NB4 (cell line): ENCODE data around the gene C18orf32.
"Not testable (repeated sequence)": the region's sequence is repeated elsewhere in the genome, so short reads cannot be mapped to it uniquely, and the experiment has no call there.

ENCODE experiments used
- DNase-seq: peaks from one replicate; pipeline ENCODE4 v3.0.0; 2010; ENCODE audit warnings: low read depth
- H3K4me3 ChIP-seq: one replicate; pipeline ENCODE4 v1.5.1; 2011; ENCODE audit warnings: mild to moderate bottlenecking, low read depth, low read length, moderate library complexity
- MYC ChIP-seq: IDR thresholded peaks from 2 replicates; pipeline ENCODE4 v1.6.1; 2011; ENCODE audit warnings: low read depth, low read length
- POLR2A ChIP-seq: IDR thresholded peaks from 2 replicates; pipeline ENCODE4 v1.6.1; 2011; ENCODE audit warnings: mild to moderate bottlenecking; ENCODE audit not compliant: insufficient read length; ENCODE audit errors: extremely low read depth
- TF ChIP-seq, protein P1 (sequence below): IDR thresholded peaks from one replicate; pipeline ENCODE4 v1.5.1; 2012; ENCODE audit warnings: low read depth, low read length
- TF ChIP-seq, protein P2 (sequence below): IDR thresholded peaks from 2 replicates; pipeline ENCODE4 v1.6.1; 2011; ENCODE audit warnings: low read depth, low read length

Gene C18orf32

DNA sequence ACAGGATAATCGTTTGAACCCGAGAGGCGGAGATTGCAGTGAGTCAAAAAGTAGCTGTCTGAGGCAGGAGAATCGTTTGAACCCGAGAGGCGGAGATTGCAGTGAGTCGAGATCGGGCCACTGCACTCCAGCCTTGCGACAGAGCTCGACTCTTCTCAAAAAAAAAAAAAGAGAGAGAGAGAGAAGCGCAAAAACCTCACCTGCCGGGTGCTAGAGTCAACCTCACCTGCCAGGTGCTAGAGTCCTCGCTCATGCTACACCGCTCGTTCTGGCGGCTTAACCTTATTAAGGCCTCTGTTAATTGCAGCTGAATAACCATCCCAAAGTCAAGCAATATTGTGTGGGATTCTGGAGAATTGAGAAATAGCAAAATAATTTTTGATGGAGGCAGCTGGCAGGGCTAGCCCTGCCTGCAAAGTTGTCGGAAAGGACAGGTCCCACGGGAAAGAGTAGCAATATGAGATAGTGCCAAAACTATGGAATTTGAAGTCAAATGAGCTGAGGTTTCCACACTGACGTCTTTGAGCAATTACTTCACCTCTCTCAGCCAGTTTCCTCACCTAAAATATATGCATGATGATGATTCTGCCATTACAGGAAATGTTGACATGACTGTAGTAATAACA lies 25.9 kb downstream of the C18orf32 start:
- DNase-seq, result peak; percentile 28

DNA sequence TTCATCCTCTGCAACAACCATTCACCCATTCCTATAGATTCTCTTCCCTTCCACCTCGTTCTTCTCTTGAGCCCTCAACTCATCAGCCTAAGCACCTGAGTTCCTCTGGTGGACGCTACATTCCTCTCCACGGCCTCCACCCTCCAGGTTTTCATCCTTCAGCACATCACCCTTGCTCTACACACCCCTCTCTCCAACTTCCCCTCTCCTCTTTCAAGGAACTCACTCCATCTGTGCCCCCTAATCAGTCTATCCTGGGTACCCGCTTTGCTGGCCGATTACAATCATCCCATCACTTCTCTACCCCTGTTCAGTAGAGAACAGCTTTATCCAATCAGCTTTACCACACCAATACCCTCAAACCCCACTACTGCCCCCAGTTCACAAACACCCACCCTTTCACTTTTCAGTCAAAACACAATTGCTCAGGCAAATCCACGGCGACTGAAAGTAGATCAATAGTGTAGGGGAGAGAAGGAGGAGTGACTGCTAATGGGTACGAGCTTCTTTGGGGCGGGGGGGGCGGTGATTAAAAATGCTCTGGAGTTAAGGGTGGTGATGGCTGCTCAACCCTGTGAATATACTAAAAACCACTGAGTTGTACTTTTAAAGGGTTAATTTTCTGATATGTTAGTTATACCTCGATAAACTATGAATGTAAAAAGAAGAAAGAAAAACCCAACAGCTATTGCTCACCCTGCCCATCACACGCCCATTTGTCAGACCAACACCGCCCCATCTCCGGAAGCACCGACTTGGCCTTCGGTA lies 27.4 kb downstream of the C18orf32 start:
- peak overlapping the region; percentile 73 for H3K4me3 ChIP-seq
- DNase-seq, result peak; percentile 27
- TF ChIP-seq POLR2A (no peak), MYC (no peak)
- TF ChIP-seq, protein P1, sequence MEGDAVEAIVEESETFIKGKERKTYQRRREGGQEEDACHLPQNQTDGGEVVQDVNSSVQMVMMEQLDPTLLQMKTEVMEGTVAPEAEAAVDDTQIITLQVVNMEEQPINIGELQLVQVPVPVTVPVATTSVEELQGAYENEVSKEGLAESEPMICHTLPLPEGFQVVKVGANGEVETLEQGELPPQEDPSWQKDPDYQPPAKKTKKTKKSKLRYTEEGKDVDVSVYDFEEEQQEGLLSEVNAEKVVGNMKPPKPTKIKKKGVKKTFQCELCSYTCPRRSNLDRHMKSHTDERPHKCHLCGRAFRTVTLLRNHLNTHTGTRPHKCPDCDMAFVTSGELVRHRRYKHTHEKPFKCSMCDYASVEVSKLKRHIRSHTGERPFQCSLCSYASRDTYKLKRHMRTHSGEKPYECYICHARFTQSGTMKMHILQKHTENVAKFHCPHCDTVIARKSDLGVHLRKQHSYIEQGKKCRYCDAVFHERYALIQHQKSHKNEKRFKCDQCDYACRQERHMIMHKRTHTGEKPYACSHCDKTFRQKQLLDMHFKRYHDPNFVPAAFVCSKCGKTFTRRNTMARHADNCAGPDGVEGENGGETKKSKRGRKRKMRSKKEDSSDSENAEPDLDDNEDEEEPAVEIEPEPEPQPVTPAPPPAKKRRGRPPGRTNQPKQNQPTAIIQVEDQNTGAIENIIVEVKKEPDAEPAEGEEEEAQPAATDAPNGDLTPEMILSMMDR, result no peak
- TF ChIP-seq, protein P2, sequence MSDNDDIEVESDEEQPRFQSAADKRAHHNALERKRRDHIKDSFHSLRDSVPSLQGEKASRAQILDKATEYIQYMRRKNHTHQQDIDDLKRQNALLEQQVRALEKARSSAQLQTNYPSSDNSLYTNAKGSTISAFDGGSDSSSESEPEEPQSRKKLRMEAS, result no peak

More for the DNA sequence above, 25.9 kb downstream of the C18orf32 start:
- TF ChIP-seq, protein P2, result no peak
- no peak for TF ChIP-seq MYC
- TF ChIP-seq, protein P1, result no peak
- no peak for TF ChIP-seq POLR2A
- peak overlapping the region; percentile 73 for H3K4me3 ChIP-seq

DNA sequence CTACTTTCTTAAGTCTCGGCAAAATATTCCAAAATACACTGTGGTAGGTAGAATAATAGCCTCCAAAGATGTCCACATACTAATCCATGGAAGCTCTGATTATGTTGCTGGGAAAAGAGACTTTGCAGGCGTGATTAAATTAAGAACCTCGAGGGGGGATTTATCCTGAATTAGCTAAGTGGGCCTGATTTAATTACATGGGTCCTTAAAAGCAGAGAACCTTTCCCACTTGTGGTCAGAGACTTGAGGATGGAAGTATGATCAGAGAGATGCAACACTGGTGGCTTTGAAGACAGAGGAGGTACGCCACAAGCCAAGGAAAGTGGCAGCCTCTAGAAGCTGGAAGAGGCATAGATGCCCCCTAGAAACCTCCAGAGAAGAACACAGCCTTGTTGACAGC lies 29.4 kb downstream of the C18orf32 start:
- TF ChIP-seq, protein P2, result no peak
- TF ChIP-seq MYC (no peak), POLR2A (no peak)
- TF ChIP-seq, protein P1, result no peak
- no peak overlapping the region for H3K4me3 ChIP-seq
- DNase-seq, result no peak

DNA sequence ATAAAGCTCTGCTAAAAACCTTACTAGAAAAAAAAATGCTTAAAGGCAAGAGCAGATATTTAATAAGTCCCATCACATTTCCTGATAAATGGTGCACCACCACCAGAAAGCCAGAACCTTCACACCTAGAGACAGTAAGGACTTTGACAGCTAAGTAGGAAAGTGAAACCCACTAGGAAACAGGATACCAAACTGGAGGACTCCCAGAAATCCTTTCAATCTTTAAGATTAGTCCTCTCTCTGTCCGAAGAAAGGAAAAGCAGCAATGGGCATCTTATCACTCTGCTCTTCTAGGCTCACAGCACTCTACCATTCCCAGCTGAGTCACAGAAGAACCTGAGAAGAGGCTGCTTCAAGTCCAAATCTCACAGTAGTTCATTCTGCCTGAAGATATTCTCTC lies 30.2 kb downstream of the C18orf32 start:
- TF ChIP-seq POLR2A, result no peak
- no peak for TF ChIP-seq MYC
- TF ChIP-seq, protein P2, result no peak
- TF ChIP-seq, protein P1, result no peak
- DNase-seq, result no peak
- H3K4me3 ChIP-seq, result no peak overlapping the region

DNA sequence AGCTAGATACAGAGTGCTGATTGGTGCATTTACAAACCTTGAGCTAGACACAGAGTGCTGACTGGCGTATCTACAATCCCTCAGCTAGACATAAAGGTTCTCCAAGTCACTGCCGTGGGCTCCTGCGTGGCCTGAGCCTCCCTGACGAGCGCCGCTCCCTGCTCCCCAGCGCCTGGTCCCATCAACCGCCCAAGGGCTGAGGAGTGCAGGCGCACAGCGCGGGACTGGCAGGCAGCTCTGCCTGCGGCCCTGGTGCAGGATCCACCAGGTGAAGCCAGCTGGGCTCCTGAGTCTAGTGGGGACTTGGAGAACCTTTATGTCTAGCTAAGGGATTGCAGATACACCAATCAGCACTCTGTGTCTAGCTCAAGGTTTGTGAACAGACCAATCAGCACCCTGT lies 34.5 kb downstream of the C18orf32 start:
- DNase-seq, H3K4me3 ChIP-seq: not testable (repeated sequence)

DNA sequence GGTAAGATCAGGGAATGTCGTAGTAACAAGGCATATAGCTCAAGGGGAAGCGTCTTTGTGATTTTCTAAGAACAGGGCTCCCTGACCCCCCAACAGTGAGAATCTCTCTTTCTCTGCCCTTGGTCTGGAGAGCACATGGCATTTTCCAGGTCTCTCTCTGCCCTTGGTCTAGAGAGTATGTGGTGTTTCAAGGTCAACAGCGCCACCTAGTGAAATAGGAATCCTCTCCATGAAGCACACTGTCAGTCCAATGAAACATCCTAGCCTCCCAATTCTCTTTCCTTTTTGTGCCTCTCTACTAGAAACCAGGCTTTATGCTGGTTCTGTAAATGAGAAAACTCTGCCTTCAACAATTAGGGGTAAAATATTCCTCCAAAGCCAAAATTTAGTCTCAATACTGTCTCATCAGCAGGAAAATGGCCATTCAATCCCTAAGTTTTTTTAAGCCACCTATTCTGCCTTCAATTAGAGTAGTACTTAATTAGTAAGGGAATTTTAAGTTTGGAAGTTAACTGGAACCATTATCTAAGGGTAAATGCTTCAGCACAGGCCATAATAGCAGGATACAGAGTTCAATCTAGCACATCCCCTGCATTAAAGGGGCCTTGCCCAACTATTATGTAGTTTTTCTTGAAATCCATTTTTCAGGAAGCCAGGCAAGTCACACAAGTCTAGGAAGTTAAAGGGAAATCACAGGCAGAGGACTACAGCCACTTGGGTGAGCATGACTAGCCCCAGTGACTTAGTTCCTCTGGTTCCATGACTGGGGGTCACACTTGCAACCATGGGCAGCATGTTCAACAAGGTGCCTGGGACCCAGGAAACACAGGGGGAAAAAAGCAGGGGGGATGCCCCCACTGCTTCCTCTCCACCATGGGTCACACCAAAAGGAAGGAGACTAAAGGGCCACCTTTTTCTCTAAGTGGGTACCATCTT lies 39.0 kb downstream of the C18orf32 start:
- no peak for TF ChIP-seq POLR2A
- TF ChIP-seq, protein P1, result peak; percentile 49
- TF ChIP-seq MYC, result peak; percentile 87
- TF ChIP-seq, protein P2, result peak; percentile 88
- peak; percentile 79 for DNase-seq
- H3K4me3 ChIP-seq, result no peak overlapping the region
